ENCODE measurements around the gene KIF21A.

Gene KIF21A

GRCh38 chr12:39331539-39332261 lies 111.2 kb downstream of the KIF21A start:
- Histone ChIP-seq H3K27me3 (ENCODE audit: insufficient read depth, poor library complexity, severe bottlenecking) (no peaks in the 10 kb centered on the region), H3K4me3 (replicated peaks; ENCODE audit: insufficient read depth, low read length) (no peak overlapping the region), H3K27ac (replicated peaks) (no peak overlapping the region)
- TF ChIP-seq POLR2AphosphoS5 (IDR thresholded peaks at IDR 0.05; ENCODE audit: low read depth) (no peak), SPI1 (IDR thresholded peaks at IDR 0.05; ENCODE audit: borderline replicate concordance, low read depth) (no peak)
- DNase-seq (ENCODE audit: low read depth in 1 of 2, low spot score in 1 of 2): no peak

DNA sequence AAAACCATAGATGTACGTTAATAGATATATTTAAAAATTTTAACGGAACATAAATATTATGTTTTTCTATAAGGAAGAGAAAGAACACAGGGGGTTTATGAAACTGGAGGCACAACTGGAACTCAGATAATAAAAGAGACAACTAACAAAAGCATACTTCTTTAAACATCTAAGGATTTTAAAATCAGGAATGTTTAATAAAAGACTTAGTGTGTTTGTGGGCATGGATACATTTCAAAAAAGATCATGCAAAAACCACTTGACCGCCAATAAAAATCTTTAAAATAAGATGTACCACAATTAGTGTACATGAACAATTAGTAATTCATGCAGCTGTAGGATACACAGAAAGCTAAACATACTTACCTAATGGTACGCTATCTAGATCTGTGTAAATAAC lies 113.0 kb downstream of the KIF21A start:
- Histone ChIP-seq H3K27me3 (ENCODE audit: insufficient read depth, poor library complexity, severe bottlenecking) (no peaks in the 10 kb centered on the region), H3K27ac (replicated peaks) (no peak overlapping the region), H3K4me3 (replicated peaks; ENCODE audit: insufficient read depth, low read length) (no peak overlapping the region)
- no peak for TF ChIP-seq GABPA (IDR thresholded peaks at IDR 0.05; ENCODE audit: low read depth)
- no peak for TF ChIP-seq POLR2AphosphoS5 (IDR thresholded peaks at IDR 0.05; ENCODE audit: low read depth)
- TF ChIP-seq SPI1 (IDR thresholded peaks at IDR 0.05; ENCODE audit: borderline replicate concordance, low read depth): no peak
- TF ChIP-seq CTCF (IDR thresholded peaks at IDR 0.05; ENCODE audit: insufficient read depth, low read length): no peak
- TF ChIP-seq, protein P1, sequence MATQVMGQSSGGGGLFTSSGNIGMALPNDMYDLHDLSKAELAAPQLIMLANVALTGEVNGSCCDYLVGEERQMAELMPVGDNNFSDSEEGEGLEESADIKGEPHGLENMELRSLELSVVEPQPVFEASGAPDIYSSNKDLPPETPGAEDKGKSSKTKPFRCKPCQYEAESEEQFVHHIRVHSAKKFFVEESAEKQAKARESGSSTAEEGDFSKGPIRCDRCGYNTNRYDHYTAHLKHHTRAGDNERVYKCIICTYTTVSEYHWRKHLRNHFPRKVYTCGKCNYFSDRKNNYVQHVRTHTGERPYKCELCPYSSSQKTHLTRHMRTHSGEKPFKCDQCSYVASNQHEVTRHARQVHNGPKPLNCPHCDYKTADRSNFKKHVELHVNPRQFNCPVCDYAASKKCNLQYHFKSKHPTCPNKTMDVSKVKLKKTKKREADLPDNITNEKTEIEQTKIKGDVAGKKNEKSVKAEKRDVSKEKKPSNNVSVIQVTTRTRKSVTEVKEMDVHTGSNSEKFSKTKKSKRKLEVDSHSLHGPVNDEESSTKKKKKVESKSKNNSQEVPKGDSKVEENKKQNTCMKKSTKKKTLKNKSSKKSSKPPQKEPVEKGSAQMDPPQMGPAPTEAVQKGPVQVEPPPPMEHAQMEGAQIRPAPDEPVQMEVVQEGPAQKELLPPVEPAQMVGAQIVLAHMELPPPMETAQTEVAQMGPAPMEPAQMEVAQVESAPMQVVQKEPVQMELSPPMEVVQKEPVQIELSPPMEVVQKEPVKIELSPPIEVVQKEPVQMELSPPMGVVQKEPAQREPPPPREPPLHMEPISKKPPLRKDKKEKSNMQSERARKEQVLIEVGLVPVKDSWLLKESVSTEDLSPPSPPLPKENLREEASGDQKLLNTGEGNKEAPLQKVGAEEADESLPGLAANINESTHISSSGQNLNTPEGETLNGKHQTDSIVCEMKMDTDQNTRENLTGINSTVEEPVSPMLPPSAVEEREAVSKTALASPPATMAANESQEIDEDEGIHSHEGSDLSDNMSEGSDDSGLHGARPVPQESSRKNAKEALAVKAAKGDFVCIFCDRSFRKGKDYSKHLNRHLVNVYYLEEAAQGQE (IDR thresholded peaks at IDR 0.05; ENCODE audit: insufficient replicate concordance, low read depth): no peak
- DNase-seq (ENCODE audit: low read depth in 1 of 2, low spot score in 1 of 2): no peak

GRCh38 chr12:39329018-39329417 lies 113.9 kb downstream of the KIF21A start:
- TF ChIP-seq CTCF (IDR thresholded peaks at IDR 0.05; ENCODE audit: insufficient read depth, low read length): no peak
- TF ChIP-seq, protein P1 (IDR thresholded peaks at IDR 0.05; ENCODE audit: insufficient replicate concordance, low read depth): no peak
- TF ChIP-seq SPI1 (IDR thresholded peaks at IDR 0.05; ENCODE audit: borderline replicate concordance, low read depth): no peak
- no peak for TF ChIP-seq POLR2AphosphoS5 (IDR thresholded peaks at IDR 0.05; ENCODE audit: low read depth)
- TF ChIP-seq GABPA (IDR thresholded peaks at IDR 0.05; ENCODE audit: low read depth): no peak
- no peak overlapping the region for H3K4me3 ChIP-seq (replicated peaks; ENCODE audit: insufficient read depth, low read length)
- H3K27me3 ChIP-seq (ENCODE audit: insufficient read depth, poor library complexity, severe bottlenecking): no peaks in the 10 kb centered on the region
- H3K27ac ChIP-seq (replicated peaks): no peak overlapping the region
- DNase-seq (ENCODE audit: low read depth in 1 of 2, low spot score in 1 of 2): no peak

GRCh38 chr12:39327965-39328364 lies 115.0 kb downstream of the KIF21A start:
- Histone ChIP-seq H3K27ac (replicated peaks) (no peak overlapping the region), H3K27me3 (ENCODE audit: insufficient read depth, poor library complexity, severe bottlenecking) (no peaks in the 10 kb centered on the region), H3K4me3 (replicated peaks; ENCODE audit: insufficient read depth, low read length) (no peak overlapping the region)
- TF ChIP-seq CTCF (IDR thresholded peaks at IDR 0.05; ENCODE audit: insufficient read depth, low read length) (no peak), POLR2AphosphoS5 (IDR thresholded peaks at IDR 0.05; ENCODE audit: low read depth) (no peak), GABPA (IDR thresholded peaks at IDR 0.05; ENCODE audit: low read depth) (no peak), SPI1 (IDR thresholded peaks at IDR 0.05; ENCODE audit: borderline replicate concordance, low read depth) (no peak)
- TF ChIP-seq, protein P1 (IDR thresholded peaks at IDR 0.05; ENCODE audit: insufficient replicate concordance, low read depth): no peak
- no peak for DNase-seq (ENCODE audit: low read depth in 1 of 2, low spot score in 1 of 2)
